ENCODE results near the gene NADSYN1. TPM values are rescaled to one million over a fixed set of nuclear protein-coding genes. Genes with fewer than 3 reads are reported as not detected.
A peak's percentile ranks its signal among the peaks of the same experiment; 100 is the strongest.

The NADSYN1 gene
- total RNA-seq, 1 donor from 2014 or later, result 45.1 TPM

DNA sequence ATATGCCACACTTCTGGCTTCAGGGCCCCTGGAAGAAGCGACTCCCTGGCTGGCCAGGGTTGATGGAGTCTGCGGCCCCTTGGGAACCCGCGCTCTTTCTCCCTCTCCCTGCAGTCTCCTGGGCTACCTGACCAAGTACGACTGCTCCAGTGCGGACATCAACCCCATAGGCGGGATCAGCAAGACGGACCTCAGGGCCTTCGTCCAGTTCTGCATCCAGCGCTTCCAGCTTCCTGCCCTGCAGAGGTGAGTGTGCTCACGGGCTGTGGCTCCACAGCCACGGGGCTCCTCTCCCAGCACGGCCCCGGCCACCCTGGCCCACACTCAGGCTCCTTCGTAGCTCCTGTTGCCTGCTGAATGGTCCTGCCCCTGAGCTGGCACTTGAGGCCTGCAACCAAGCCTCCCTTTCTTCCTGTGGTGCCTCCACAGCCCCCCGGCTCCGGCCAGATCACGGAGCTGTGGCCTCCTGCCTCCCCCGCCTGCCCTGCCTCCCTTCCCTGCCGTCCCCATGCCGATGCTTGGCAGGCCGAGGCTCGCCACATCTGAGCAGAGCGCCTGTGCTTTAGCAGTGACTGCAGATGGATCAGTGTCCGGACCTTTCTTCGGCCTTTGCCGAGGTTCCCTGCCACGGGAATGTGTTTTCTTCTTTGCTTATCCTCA is 37.9 kb downstream of the NADSYN1 start:
- Mint-ChIP-seq H3K27me3 (ENCODE audit: low read depth) (no peaks in the 10 kb centered on the region), H3K4me1 (peaks cover 13% of the 10 kb centered on the region), H3K9me3 (peaks cover 5% of the 10 kb centered on the region), H3K4me3 (no peak overlapping the region), H3K27ac (ENCODE audit: unreplicated experiment) (peak overlapping the region; percentile 88), H3K36me3 (ENCODE audit: low read depth) (peaks cover 26% of the 10 kb centered on the region)
- no peak for DNase-seq (ENCODE audit: low read depth, low spot score)
- TF ChIP-seq, protein P1, sequence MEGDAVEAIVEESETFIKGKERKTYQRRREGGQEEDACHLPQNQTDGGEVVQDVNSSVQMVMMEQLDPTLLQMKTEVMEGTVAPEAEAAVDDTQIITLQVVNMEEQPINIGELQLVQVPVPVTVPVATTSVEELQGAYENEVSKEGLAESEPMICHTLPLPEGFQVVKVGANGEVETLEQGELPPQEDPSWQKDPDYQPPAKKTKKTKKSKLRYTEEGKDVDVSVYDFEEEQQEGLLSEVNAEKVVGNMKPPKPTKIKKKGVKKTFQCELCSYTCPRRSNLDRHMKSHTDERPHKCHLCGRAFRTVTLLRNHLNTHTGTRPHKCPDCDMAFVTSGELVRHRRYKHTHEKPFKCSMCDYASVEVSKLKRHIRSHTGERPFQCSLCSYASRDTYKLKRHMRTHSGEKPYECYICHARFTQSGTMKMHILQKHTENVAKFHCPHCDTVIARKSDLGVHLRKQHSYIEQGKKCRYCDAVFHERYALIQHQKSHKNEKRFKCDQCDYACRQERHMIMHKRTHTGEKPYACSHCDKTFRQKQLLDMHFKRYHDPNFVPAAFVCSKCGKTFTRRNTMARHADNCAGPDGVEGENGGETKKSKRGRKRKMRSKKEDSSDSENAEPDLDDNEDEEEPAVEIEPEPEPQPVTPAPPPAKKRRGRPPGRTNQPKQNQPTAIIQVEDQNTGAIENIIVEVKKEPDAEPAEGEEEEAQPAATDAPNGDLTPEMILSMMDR (conservative IDR thresholded peaks at IDR 0.05), result no peak

GRCh38 chr11:71491531-71491930 is 38.5 kb downstream of the NADSYN1 start:
- Mint-ChIP-seq H3K27me3 (ENCODE audit: low read depth) (no peaks in the 10 kb centered on the region), H3K4me1 (peaks cover 13% of the 10 kb centered on the region), H3K4me3 (no peak overlapping the region), H3K27ac (ENCODE audit: unreplicated experiment) (peak overlapping the region; percentile 88), H3K36me3 (ENCODE audit: low read depth) (peaks cover 20% of the 10 kb centered on the region), H3K9me3 (peaks cover under 1% of the 10 kb centered on the region)
- no peak for DNase-seq (ENCODE audit: low read depth, low spot score)
- TF ChIP-seq, protein P1 (conservative IDR thresholded peaks at IDR 0.05), result no peak

DNA sequence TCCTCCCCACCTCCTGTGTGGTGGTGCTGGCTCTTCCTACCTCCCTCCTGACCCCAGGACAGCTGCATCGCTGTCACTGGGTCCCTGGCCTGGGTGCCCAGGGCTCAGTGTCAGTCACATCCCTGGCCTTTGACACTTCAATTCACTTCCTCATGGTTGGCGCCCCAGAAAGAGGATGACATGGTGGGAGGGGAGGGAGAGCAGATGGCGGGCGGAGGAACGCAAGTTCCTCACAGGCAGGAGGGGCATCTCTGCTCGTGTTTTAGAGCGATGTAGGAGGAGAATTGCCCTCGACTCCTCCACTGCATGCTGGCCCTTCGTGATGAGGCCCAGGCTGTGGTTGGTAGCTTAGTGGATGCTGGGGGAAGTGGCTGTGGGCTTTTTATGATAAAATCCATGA is 38.9 kb downstream of the NADSYN1 start:
- H3K27ac Mint-ChIP-seq (ENCODE audit: unreplicated experiment), result no peak overlapping the region
- no peak overlapping the region for H3K4me3 Mint-ChIP-seq
- TF ChIP-seq, protein P1 (conservative IDR thresholded peaks at IDR 0.05), result no peak
- no peak for DNase-seq (ENCODE audit: low read depth, low spot score)
- no peaks in the 10 kb centered on the region for H3K9me3 Mint-ChIP-seq
- H3K4me1 Mint-ChIP-seq, result peaks cover 13% of the 10 kb centered on the region
- no peaks in the 10 kb centered on the region for H3K27me3 Mint-ChIP-seq (ENCODE audit: low read depth)
- peaks cover 23% of the 10 kb centered on the region for H3K36me3 Mint-ChIP-seq (ENCODE audit: low read depth)

DNA sequence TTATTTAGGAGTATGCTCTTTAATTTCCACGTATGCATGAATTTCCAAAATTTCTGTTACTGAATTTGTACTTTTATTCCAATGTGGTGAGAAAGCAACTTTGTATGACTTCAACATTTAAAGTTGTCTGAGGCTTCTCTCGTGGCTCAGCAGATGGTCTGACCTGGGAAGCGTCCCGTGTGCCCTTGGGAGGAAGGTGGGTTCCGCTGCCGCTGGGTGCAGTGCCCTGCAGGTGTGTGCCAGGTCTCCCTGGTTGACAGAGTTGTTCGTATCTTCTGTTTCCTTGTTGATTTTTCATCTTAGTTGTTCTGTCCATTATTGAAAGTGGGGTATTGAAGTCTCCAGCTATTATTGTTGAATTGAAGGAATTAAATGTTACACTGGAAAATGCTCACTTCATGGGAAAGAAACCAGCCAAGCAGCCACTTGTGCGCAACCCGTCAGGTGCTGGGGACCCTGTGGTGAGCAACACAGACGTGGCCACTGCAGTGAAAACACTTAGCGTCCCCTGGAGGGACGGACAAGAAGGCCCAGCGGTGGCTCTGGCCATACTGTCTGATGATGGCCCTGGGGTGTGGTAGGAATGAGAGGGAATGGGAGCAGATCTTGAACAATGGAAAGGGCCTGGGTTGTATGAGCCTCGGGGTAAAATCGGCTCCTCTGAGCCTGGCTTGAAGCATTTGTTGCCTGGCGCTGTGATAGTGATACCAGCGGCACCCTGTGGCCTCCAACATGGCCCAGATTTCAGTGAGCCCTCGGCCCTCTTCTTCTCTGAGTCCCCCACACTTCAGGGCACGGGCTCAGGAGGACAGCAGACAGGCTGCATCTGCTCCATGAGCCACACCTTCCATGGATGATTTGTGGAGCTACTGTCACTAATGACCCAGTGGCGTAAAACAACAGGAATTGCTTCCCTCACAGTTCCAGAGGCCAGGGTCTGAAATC is 42.6 kb downstream of the NADSYN1 start:
- no peaks in the 10 kb centered on the region for H3K27me3 Mint-ChIP-seq (ENCODE audit: low read depth)
- no peak for DNase-seq (ENCODE audit: low read depth, low spot score)

GRCh38 chr11:71496421-71496820 is 43.4 kb downstream of the NADSYN1 start:
- no peak for DNase-seq (ENCODE audit: low read depth, low spot score)
- Mint-ChIP-seq H3K9me3 (no peaks in the 10 kb centered on the region), H3K4me3 (no peak overlapping the region), H3K4me1 (no peaks in the 10 kb centered on the region), H3K27me3 (ENCODE audit: low read depth) (no peaks in the 10 kb centered on the region), H3K27ac (ENCODE audit: unreplicated experiment) (no peak overlapping the region), H3K36me3 (ENCODE audit: low read depth) (peaks cover 27% of the 10 kb centered on the region)
- TF ChIP-seq, protein P1 (conservative IDR thresholded peaks at IDR 0.05), result no peak

More for the DNA sequence above, 42.6 kb downstream of the NADSYN1 start:
- Mint-ChIP-seq H3K27ac (ENCODE audit: unreplicated experiment) (no peak overlapping the region), H3K36me3 (ENCODE audit: low read depth) (peaks cover 27% of the 10 kb centered on the region), H3K9me3 (no peaks in the 10 kb centered on the region), H3K4me1 (no peaks in the 10 kb centered on the region), H3K4me3 (no peak overlapping the region)
- TF ChIP-seq, protein P1 (conservative IDR thresholded peaks at IDR 0.05), result no peak
